Omental fat pad (tissue), 4 donors: Measurements from ENCODE around the gene ATP5PO. TPM values are rescaled to one million over a fixed set of nuclear protein-coding genes. Genes with fewer than 3 reads are reported as not detected.
A peak's percentile ranks its signal among the peaks of the same experiment; 100 is the strongest.

Experiments
- ATAC-seq: fragments of 150-250 bp; one replicate; pipeline ENCODE4 v1.9.1; 2016; ENCODE audit warnings: mild to moderate bottlenecking, moderate library complexity; ENCODE audit not compliant: low FRiP score
- DNase-seq: peaks from one replicate; pipeline ENCODE4 v3.0.0-alpha.2; 2019; ENCODE audit warnings: low spot score
- CTCF ChIP-seq, 3 donors: fragments of 450-650 bp; IDR thresholded peaks; one replicate each; pipeline ENCODE4 v1.5.1; 2016 to 2017; ENCODE audit warnings: antibody characterized with exemption in 3 of 3, mild to moderate bottlenecking in 3 of 3, moderate library complexity in 2 of 3
- total RNA-seq, 4 donors: library from RNA; depleted of rRNA; stranded (reverse); fragments of >200 nt; gene quantifications; one replicate each; pipeline ENCODE4 v1.1.0, GENCODE V29; 2016

Gene ATP5PO
- 100 to 1,000 TPM; 143 to 223 (median 219) TPM for total RNA-seq

- no peak for TF ChIP-seq CTCF (IDR thresholded peaks at IDR 0.05)
- ATAC-seq (peak; percentile 100), DNase-seq (peak; percentile 87)
These were observed at the start of gene ATP5PO for GRCh38 chr21:33915368-33916199. Gene ATP5PO, minus strand, starts transcription at chr21:33915804. Its CDS starts 41 bp downstream, at chr21:33915763.

GRCh38 chr21:33964706-33965325, 49.2 kb upstream of the ATP5PO start:
- ATAC-seq (no peak), DNase-seq (no peak)
- no peak for TF ChIP-seq CTCF (IDR thresholded peaks at IDR 0.05)

- TF ChIP-seq CTCF (IDR thresholded peaks at IDR 0.05), result no peak
- ATAC-seq (no peak), DNase-seq (no peak)
These were observed 48.4 kb upstream of the ATP5PO start for GRCh38 chr21:33963848-33964555.

GRCh38 chr21:33962290-33962689, 46.7 kb upstream of the ATP5PO start:
- ATAC-seq (no peak), DNase-seq (no peak)
- TF ChIP-seq CTCF (IDR thresholded peaks at IDR 0.05), result no peak

GRCh38 chr21:33961061-33961460, 45.5 kb upstream of the ATP5PO start:
- DNase-seq (no peak), ATAC-seq (no peak)
- no peak for TF ChIP-seq CTCF (IDR thresholded peaks at IDR 0.05)

- ATAC-seq (no peak), DNase-seq (no peak)
- no peak for TF ChIP-seq CTCF (IDR thresholded peaks at IDR 0.05)
These were observed 44.1 kb upstream of the ATP5PO start for GRCh38 chr21:33959680-33960079.
